Hematopoietic multipotent progenitor cell treated with erythropoietin and hydrocortisone succinate and interleukin-3 and kit ligand, for 15 days (in vitro differentiated cells): ENCODE results near the gene MKNK1.
A peak's percentile ranks its signal among the peaks of the same experiment; 100 is the strongest.

Experiments used
- DNase-seq: peaks from one replicate; pipeline ENCODE4 v3.0.0-alpha.2; 2015; ENCODE audit warnings: low spot score

MKNK1 gene

DNA sequence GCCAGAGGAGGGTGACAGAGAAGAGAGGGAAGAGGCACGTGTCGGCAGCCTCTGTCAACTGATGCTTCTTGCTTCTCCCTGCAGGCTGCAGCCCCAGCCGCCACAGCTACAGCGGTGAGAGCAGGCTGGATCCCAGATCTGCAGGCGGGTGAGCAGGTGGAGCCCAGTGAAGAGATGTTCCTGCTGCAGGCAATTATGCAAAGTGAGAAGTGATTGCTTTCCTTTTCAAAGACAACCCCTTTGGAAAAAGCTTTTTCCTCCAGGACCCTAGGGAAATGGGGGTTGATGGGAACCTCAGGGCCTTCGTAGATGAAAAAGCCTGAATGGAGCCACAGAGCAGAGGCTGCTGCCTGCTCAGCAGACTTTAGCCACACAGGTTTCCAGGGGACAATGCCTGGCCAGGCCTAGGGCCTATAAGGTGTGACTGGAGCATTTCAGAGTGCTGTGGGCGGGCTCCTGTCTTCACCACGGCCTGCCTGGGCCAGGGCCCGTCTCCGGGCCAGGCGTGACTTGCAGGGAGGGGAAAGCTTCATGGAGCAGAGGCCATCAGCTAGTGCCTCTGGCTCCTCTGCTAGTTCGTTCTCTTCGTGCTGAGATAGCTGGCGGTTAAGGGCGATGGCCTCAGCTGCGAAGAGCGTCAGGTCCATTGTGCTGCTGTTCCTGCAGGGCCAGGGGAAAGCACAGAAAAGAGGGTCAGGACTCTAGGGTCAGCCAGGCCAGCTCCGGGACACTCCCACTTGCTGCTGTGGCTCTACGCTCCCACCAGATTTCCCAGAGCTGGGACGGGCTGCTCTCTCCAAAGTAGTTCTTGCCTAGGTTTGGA is 45.7 kb downstream of the MKNK1 start:
- no peak for DNase-seq

DNA sequence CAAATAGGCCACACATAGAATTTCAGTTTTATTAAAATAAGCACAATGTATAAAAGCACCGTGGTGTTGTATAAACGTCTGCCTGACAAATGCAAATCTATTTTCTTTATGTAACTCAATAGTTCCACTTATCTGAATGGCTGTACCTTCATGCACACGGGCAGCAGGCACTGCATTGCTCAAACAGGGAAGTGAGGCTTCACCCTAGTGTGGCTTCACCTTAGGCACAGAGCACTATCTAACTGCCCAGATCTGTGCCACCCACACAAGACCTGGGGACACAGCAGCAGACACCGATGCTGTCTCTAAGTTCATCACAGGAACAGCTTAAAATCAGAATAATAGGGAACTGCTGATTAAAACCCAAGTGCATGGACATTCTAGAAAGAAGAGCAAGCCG is 46.7 kb downstream of the MKNK1 start:
- no peak for DNase-seq

DNA sequence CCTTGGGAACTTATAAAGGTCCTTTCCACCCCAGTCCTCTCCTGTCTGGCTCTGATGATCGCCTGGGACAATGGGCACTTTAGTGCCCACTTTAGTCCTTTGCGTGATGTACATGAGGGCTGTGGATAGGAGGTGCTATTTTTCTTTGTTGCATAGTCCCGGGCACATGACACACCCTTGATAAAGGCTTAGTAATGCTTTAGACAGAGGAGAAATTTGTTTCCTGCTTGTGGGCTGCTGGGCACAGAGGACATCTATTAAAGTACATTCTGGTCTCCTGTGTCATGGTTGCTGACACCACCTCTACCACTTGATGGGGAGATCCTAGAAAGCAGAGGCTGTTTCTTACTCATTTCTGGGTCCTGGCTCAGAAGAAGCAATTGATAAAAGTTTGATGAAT is 47.2 kb downstream of the MKNK1 start:
- DNase-seq = no peak

GRCh38 chr1:46555826-46556619 is 48.0 kb downstream of the MKNK1 start:
- no peak for DNase-seq

DNA sequence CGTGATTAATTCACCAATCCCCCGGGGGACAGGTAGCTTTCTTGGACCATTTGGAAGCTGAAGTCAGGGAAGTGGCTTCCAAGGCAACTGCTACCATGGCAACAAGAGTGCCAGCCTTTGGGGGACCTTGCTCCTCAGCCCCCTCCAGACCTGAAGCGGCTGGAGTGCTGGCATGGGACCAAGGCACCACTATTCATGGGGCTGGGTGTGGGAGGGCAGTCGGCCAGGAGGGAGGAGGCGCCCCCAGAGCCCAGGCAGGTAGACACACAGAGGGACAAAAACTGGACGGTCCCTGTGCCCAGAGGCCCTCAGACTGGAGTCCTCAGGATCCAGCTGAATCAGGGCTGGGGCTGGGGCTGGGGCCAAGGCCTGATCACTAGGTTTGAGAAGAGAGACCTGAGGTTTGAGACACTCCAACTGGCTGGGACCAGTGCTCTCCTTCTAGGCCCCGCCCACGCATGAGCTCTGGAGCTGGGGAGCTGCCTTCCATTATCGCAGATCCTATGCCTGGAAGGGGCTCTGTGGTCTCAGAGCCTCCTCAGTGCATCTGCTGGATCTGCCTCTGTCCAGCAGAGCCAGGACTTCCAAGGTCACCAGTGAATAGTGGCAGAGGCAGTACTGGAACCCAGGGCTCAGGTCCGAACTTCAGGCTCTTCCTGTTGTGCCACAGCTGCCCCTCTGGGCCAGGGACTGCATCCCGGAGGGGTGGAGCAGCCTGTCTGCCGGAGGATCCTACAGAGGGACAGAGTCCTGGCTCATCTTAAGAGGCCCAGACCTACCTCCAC is 49.3 kb downstream of the MKNK1 start:
- DNase-seq = no peak

- no peak for DNase-seq
Measured at GRCh38 chr1:46554236-46554596, 49.9 kb downstream of the MKNK1 start.

DNA sequence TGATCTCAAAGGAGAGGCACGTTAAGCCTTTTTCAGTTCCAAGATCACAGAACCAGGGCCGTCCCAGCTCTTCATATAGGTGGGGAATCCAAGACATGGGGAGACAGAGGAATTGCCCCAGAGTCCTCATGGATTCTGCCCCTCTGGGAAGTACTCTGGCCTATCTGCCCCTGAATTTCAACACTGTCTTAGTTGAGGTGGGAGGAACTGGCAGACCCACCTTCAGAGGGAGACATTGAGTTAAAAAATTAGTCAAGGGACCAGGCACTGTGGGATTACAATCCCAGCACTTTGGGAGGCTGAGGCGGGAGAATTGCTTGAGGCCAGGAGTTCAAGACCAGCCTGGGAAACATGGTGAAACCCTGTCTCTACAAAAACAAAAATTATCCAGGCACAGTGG is 50.6 kb downstream of the MKNK1 start:
- DNase-seq = no peak

DNA sequence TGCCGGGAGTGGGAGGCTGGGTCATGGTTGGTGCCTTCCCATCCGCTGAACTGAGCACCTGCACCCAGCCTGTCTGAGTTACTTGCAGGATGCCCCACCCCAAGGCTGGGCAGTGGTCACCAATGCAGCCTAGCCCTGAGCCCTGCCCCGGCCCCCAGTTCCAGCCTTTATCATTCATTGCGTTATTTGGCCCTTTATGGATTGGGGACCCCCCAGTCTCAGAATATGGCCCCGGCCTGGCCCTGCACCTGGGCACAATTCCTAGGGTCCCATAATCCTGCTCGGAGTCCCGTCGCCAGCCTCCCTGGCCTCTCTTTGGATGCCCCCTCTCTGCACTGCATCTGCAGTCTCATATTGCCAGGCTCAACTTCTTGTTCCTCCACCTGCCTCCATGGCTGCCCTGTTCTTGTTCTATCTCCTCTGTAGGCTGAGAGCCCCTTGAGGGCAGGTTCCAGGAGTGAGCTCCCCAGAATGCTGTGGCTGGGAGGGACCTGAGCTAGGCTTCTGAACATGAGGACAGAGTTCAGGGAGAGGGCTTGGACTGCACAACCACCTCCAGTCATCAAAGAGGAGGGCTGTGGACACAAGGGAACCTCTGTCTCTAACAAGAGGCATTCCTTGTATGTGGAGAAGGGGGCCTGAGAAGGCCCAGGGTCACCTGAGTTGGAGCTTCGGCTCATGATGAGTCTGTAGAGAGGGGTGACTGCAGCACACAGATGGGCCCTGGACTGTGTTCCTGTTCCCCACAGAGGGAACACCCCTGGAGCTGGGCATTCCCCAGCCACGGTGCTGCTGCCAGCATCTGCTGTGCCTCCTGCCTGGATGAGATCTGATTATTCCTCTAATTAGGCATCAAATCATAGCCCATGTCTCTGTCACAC is 51.5 kb downstream of the MKNK1 start:
- DNase-seq = no peak

DNA sequence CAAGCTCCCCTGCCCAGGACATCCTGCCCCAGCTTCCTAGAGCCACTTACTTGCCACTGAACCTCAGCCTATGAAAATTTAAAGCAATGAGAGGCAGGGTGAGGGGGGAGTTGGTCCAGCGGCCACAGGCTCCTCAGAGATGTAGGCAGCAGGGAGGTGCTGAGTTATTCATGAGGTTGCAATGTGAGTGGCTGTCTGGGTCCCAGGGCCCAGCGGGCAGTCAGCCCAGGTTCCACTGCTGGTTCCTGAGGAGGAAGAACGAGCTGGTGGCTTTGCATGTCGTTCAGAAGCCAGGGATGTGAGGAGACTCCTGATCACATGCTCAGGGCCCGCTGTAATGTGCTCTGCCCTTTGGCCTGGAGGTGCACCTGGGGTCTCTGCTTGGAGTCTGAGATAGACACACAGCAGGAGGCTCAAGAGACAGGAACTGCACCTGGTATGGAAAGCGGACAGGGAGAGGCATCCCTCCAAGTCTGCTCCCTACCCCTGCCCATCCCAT is 52.4 kb downstream of the MKNK1 start, which contains the start of gene KNCN:
KNCN (minus strand) TSS at position 51 of the 499 bp plus-strand sequence. CDS start 432 bp downstream, outside the sequence.
- DNase-seq = no peak

GRCh38 chr1:46550751-46551231 is 53.3 kb downstream of the MKNK1 start:
- DNase-seq = peak; percentile 39

- DNase-seq = no peak
Measured at GRCh38 chr1:46549697-46550681, 54.1 kb downstream of the MKNK1 start.

DNA sequence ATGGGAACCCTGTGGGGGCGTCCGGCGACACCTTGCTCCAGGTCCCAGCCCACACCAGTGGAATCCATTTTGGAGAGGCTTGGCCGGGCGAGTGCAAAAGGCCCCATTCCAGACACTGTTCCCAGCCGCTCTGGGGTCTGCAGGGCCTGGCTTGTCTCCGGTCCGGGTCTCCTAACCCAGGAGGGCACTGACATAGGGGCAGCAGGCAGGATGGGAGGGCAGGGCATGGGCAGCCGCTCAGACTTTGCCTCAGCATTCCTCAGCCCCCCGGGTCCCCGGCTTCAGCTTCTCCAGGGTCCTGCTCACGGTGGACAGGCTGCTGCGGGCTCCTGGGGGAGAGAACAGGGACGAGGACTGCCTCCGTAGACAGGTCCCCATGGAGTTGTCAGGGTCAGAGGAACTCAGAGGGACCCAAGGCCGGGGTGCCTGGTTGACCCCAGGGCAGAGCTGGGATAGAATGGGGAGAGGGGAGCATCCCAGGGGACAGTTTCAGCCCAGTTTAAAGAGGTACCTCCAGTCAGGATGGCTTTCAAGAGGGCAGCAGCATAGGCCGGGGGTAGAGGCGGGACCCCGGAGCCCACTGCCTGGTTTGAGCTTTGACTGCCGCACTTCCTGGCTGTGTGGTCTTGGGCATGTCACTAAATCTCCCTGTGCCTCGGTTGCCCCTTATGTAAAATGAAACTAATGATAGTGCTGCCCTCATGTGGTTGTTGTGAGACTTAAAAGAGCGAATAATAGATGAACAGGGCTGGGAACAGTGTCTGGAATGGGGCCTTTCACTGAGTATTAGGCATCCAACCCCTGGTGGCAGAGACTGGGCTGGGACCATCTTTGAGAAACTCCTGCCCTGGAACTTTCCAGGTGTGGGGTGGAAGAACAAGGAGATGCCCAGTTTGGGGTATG is 56.3 kb downstream of the MKNK1 start:
- DNase-seq = peak; percentile 71

DNA sequence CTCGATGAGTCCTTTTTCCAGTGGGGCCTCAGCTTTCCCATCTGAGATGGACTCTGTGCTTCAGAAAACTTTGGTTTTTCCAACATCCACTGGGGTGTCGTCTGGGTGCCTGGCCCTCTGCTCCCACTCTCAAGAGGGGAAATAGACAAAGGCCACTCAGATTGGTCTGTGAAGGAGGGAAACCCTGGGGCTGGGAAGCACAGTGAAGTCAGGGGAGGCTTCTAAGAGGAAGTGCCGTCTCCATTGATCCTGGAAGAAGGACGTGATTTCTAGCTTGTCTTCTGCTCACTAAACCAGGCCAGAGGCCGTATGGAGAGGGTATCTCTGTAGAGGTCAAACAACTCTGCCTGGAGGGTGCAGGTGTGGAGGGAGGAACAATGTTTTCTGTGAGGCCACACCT is 57.9 kb downstream of the MKNK1 start:
- DNase-seq = no peak

DNA sequence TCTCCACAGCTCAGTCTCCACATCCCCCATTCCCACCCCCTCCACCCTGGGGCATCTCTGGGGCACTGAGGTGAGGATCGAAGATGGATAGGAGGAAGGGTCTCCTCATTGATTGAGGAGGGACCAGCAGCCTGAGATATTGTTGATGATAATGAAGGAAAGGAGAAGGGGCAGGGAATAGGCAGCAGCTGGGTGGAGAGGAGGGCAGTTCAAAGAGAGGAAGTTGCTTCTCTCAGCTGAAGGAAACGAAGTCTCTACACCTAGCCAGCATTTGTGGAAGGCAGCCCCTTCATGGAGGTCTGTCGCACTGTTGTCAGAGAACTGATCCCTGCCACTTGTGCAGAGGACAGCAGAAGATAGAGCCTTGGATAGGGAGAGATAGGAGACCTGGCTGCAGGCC is 58.3 kb downstream of the MKNK1 start:
- no peak for DNase-seq

GRCh38 chr1:46544561-46545240 is 59.4 kb downstream of the MKNK1 start:
- no peak for DNase-seq

GRCh38 chr1:46543761-46544560 is 60.1 kb downstream of the MKNK1 start:
- DNase-seq = no peak

DNA sequence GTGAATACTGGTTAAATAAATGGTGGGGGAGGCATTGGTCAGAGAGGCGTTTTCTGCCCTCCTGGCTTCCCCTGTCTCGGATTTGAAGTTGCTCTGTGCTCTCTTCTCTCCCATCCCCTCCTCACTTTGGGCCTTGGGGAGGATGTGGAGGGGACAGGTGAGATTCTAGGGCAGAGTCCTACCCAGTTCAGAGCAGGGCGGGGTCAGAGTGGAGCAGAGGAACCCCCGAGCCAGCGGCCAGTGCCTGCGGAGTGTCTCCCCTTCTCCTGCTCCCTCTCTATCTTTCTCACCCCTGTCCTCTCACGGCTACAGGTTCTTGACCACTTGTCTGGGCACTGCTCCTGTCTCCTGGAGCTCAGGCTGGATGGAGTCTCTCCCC is 60.7 kb downstream of the MKNK1 start:
- no peak for DNase-seq
